HepG2 (cell line): ENCODE data around the gene SYPL1. TPM values are rescaled to one million over a fixed set of nuclear protein-coding genes. Genes with fewer than 3 reads are reported as not detected.
A peak's percentile ranks its signal among the peaks of the same experiment; 100 is the strongest.

Experiments used
- ATAC-seq: fragments of 200-7000 bp; cut with Tn5 transposase; 3 replicates; pipeline ENCODE4 v1.9.1; 2020; ENCODE audit warnings: mild to moderate bottlenecking, moderate library complexity
- BruUV-seq: library from RNA; stranded (reverse); fragments of 400-500 nt; replicated peaks from 2 replicates; lab custom pipeline; 2021; lab: Mats Ljungman, UMichigan
- CTCF ChIA-PET: fragments of 300-600 bp; formaldehyde crosslinking; extraction: SDS; loops from one replicate; lab custom pipeline; 2021; ENCODE audit warnings: low total read pairs, inconsistent platforms, low intra/inter-chr PET ratio; lab: Yijun Ruan, JAX
- POLR2A ChIA-PET: fragments of 350-600 bp; sonication (Branson Sonifier 250); formaldehyde crosslinking; loops from one replicate; lab custom pipeline; 2020; ENCODE audit warnings: antibody characterized with exemption, inconsistent platforms; lab: Yijun Ruan, JAX
- DNase-seq: peaks from one replicate; pipeline ENCODE4 v3.0.0-alpha.2; 2015; ENCODE audit warnings: low spot score
- FAIRE-seq: peaks from 3 replicates; lab custom pipeline; 2011; peaks lifted over from hg19 to GRCh38; lab: Jason Lieb, UNC
- H2AFZ ChIP-seq: one replicate; pipeline ENCODE4 v1.6.1; 2011; ENCODE audit warnings: low read length, inconsistent platforms
- H3K27ac ChIP-seq: fragments of 300-600 bp; 3 replicates; pipeline ENCODE4 v1.8.0; 2011; ENCODE audit warnings: mixed run types, mild to moderate bottlenecking, mixed read lengths, low read length, inconsistent platforms; ENCODE audit not compliant: insufficient read depth; ENCODE audit errors: extremely low read length
- H3K27me3 ChIP-seq, 2 experiments: fragments of 200-600 bp in 1 of 2; 2 replicates in 1 of 2; 3 replicates in 1 of 2; pipeline versions ENCODE4 v1.6.0 to v1.8.0; 2011; ENCODE audit warnings: low read length in 2 of 2, mild to moderate bottlenecking in 2 of 2, moderate library complexity in 2 of 2, inconsistent platforms in 1 of 2; ENCODE audit not compliant: insufficient read depth in 2 of 2, control insufficient read depth in 1 of 2
- H3K36me3 ChIP-seq, 2 experiments: fragments of 200-600 bp in 1 of 2; replicated peaks in 1 of 2; 2 replicates in 1 of 2; 3 replicates in 1 of 2; pipeline versions ENCODE4 v1.5.1 to v1.8.0; 2011; ENCODE audit warnings: low read length in 2 of 2, inconsistent platforms in 1 of 2; ENCODE audit not compliant: insufficient read depth in 2 of 2, control insufficient read depth in 1 of 2
- H3K4me1 ChIP-seq: 2 replicates; pipeline ENCODE4 v1.5.1; 2012; ENCODE audit warnings: low read length, inconsistent platforms; ENCODE audit not compliant: insufficient read depth
- H3K4me2 ChIP-seq: 2 replicates; pipeline ENCODE4 v1.6.0; 2011; ENCODE audit warnings: low read depth, low read length, inconsistent platforms
- H3K4me3 ChIP-seq, 3 experiments: fragments of 200-600 bp in 1 of 3; sonication (generic), shearing (Covaris generic) in 1 of 3; replicated peaks in 1 of 3; 2 replicates each; pipeline ENCODE4 v1.5.1; 2011 to 2016; ENCODE audit warnings: low read length in 3 of 3, inconsistent platforms in 2 of 3, low read depth in 2 of 3, mild to moderate bottlenecking in 2 of 3, control low read depth in 1 of 3, mixed read lengths in 1 of 3; ENCODE audit not compliant: insufficient read depth in 1 of 3
- H3K79me2 ChIP-seq: one replicate; pipeline ENCODE4 v1.6.1; 2011; ENCODE audit warnings: low read length, inconsistent platforms; ENCODE audit not compliant: insufficient read depth
- H3K9ac ChIP-seq: 2 replicates; pipeline ENCODE4 v1.6.0; 2011; ENCODE audit warnings: mild to moderate bottlenecking, low read depth, low read length, inconsistent platforms; ENCODE audit not compliant: insufficient read depth
- H3K9me3 ChIP-seq: 2 replicates; pipeline ENCODE4 v1.5.1; 2012; ENCODE audit warnings: mild to moderate bottlenecking, low read length
- H4K20me1 ChIP-seq: 2 replicates; pipeline ENCODE4 v1.6.0; 2011; ENCODE audit warnings: inconsistent platforms, mild to moderate bottlenecking, low read length, moderate library complexity; ENCODE audit not compliant: insufficient read depth
- HOXA7 ChIP-seq: sonication (generic); formaldehyde crosslinking; IDR thresholded peaks from 2 replicates; pipeline ENCODE4 v1.8.1; 2022; ENCODE audit warnings: mild to moderate bottlenecking, missing genetic modification reagents, moderate library complexity
- MLX ChIP-seq: IDR thresholded peaks from 2 replicates; pipeline ENCODE4 v1.6.1; 2016
- RFX1 ChIP-seq: fragments of 450-650 bp; IDR thresholded peaks from 2 replicates; pipeline ENCODE4 v1.6.1; 2017
- XRCC5 ChIP-seq: fragments of 200-400 bp; formaldehyde crosslinking; optimal IDR thresholded peaks from 2 replicates; pipeline ENCODE3; 2017; ENCODE audit warnings: mild to moderate bottlenecking, low read length
- ZBTB37 ChIP-seq: sonication (generic); formaldehyde crosslinking; IDR thresholded peaks from 2 replicates; pipeline ENCODE4 v1.4.0; 2020; ENCODE audit warnings: mild to moderate bottlenecking, missing genetic modification reagents
- ZFP36L2 ChIP-seq: sonication (generic); formaldehyde crosslinking; IDR thresholded peaks from 2 replicates; pipeline ENCODE4 v1.4.0; 2020; ENCODE audit warnings: missing genetic modification reagents
- ZNF205 ChIP-seq: IDR thresholded peaks from 2 replicates; pipeline ENCODE4 v1.6.1; 2018; ENCODE audit warnings: missing biosample characterization, missing genetic modification reagents
- ZNF746 ChIP-seq: sonication (generic); formaldehyde crosslinking; IDR thresholded peaks from 2 replicates; pipeline ENCODE4 v1.8.0; 2022; ENCODE audit warnings: mild to moderate bottlenecking, missing genetic modification reagents
- WGBS: methylation state at CpG from one replicate; pipeline ENCODE4 v1.1.6; 2017; ENCODE audit warnings: low lambda C conversion rate; 5-methylcytosine and 5-hydroxymethylcytosine counted together
- in situ Hi-C: cut with HindIII; loops from 2 replicates; pipeline ENCODE4 v1.10.0; 2017; ENCODE audit warnings: low pct_unique_long_range_greater_than_20kb; ENCODE audit not compliant: extremely low pct_ligation_motif_present
- intact Hi-C: fragments of 100-400 bp; cut with micrococcal nuclease; formaldehyde crosslinking; loops from one replicate; pipeline ENCODE4 v1.10.0; 2022; ENCODE audit not compliant: unreplicated experiment
- polyA plus RNA-seq, 8 experiments: library from polyadenylated mRNA; depleted of rRNA in 3 of 8; stranded (reverse) in 7 of 8; unstranded in 1 of 8; fragments of >200 nt; fragmentation: Illumina TruSeq in 4 of 8; extraction: Trizol in 4 of 8; gene quantifications; 2 replicates each; pipeline versions ENCODE4 v1.2.1 to v1.2.3, GENCODE V29; 2011 to 2016; ENCODE audit warnings: low read depth in 4 of 8, missing spikeins in 1 of 8, mixed read lengths in 1 of 8; ENCODE audit not compliant: insufficient read depth in 1 of 8
- total RNA-seq, 5 experiments: library from RNA; depleted of rRNA; stranded (reverse); fragments of >200 nt; fragmentation: Illumina TruSeq; extraction: Trizol; gene quantifications; 2 replicates each; pipeline ENCODE4 v1.2.3, GENCODE V29; 2016; ENCODE audit warnings: low read depth in 1 of 5

The SYPL1 gene
- total and polyA plus RNA-seq, 2 of the 13 experiments (the other 11 are each of a cell fraction or from before 2014, with no cell fraction given), result 27.5 to 40.2 TPM

- in situ Hi-C loops (no loop called here), intact Hi-C loops (no loop called here)
- peak overlapping the region in 2 of 3 experiments; percentile 77 to 86; a peak in 2 of 6 replicates for H3K4me3 ChIP-seq
- BruUV-seq, result no TSS peak
- H3K4me2 ChIP-seq, result peak overlapping the region; percentile 79
- no peak for FAIRE-seq
- POLR2A ChIA-PET, result no interaction called here
- H2AFZ ChIP-seq, result no peak overlapping the region
- TF ChIP-seq XRCC5, result no peak
- no peak for TF ChIP-seq HOXA7 (CRISPR knock-in tag)
- TF ChIP-seq ZNF746 (CRISPR knock-in tag), result no peak
- no peak for TF ChIP-seq ZFP36L2 (CRISPR knock-in tag)
- TF ChIP-seq RFX1, result no peak
- TF ChIP-seq ZNF205 (CRISPR knock-in tag), result no peak
- TF ChIP-seq ZBTB37 (CRISPR knock-in tag), result no peak
- TF ChIP-seq MLX (CRISPR knock-in tag), result no peak
- TF ChIP-seq, all 625 proteins: peak for 0
- Histone ChIP-seq H3K9ac (no peak overlapping the region), H3K9me3 (no peaks in the 10 kb centered on the region), H3K27me3 (no peaks in the 10 kb centered on the region), H4K20me1 (no peaks in the 10 kb centered on the region), H3K36me3 (0 out of 5 replicates have a peak, but pooled peaks cover 0 to 4% of the 10 kb centered on the region in 2 experiments), H3K4me1 (peaks cover 32% of the 10 kb centered on the region), H3K79me2 (peaks cover 51% of the 10 kb centered on the region), H3K27ac (no peak overlapping the region)
- CTCF ChIA-PET, result no interaction called here
- ATAC-seq (no peak), DNase-seq (no peak)
- WGBS, result 95% methylated on average over 6 of the region's 6 CpGs
These were observed 2.4 kb downstream of the SYPL1 start for GRCh38 chr7:106109521-106110237.
